BE2C (cell line): ENCODE results near the gene CNPY1.

Experiments used
- DNase-seq: peaks from one replicate; pipeline ENCODE4 v3.0.0-alpha.2; 2020
- H3K27me3 ChIP-seq: fragments of 250-450 bp; sonication (Bioruptor Pico); 2 replicates; pipeline ENCODE4 v1.5.1; 2020; ENCODE audit warnings: mild to moderate bottlenecking
- H3K36me3 ChIP-seq: fragments of 250-450 bp; sonication (Bioruptor Pico); 2 replicates; pipeline ENCODE4 v1.5.1; 2020; ENCODE audit warnings: mild to moderate bottlenecking
- H3K4me1 ChIP-seq: fragments of 250-450 bp; sonication (Bioruptor Pico); 2 replicates; pipeline ENCODE4 v1.5.1; 2020
- H3K4me3 ChIP-seq: 2 replicates; pipeline ENCODE4 v1.5.1; 2011; ENCODE audit warnings: low read depth, low read length
- H3K9me3 ChIP-seq: fragments of 250-450 bp; sonication (Bioruptor Pico); 2 replicates; pipeline ENCODE4 v1.5.1; 2020
- TF ChIP-seq, protein P1 (sequence below): IDR thresholded peaks from 2 replicates; pipeline ENCODE4 v1.5.1; 2012; ENCODE audit warnings: mild to moderate bottlenecking, low read depth, low read length

Gene CNPY1

GRCh38 chr7:155470686-155471638, 75.4 kb downstream of the CNPY1 start:
- no peaks in the 10 kb centered on the region for H3K36me3 ChIP-seq
- no peak overlapping the region for H3K4me3 ChIP-seq
- peaks cover 100% of the 10 kb centered on the region for H3K27me3 ChIP-seq
- no peak for DNase-seq
- H3K4me1 ChIP-seq, result no peaks in the 10 kb centered on the region
- no peaks in the 10 kb centered on the region for H3K9me3 ChIP-seq
- TF ChIP-seq, protein P1, sequence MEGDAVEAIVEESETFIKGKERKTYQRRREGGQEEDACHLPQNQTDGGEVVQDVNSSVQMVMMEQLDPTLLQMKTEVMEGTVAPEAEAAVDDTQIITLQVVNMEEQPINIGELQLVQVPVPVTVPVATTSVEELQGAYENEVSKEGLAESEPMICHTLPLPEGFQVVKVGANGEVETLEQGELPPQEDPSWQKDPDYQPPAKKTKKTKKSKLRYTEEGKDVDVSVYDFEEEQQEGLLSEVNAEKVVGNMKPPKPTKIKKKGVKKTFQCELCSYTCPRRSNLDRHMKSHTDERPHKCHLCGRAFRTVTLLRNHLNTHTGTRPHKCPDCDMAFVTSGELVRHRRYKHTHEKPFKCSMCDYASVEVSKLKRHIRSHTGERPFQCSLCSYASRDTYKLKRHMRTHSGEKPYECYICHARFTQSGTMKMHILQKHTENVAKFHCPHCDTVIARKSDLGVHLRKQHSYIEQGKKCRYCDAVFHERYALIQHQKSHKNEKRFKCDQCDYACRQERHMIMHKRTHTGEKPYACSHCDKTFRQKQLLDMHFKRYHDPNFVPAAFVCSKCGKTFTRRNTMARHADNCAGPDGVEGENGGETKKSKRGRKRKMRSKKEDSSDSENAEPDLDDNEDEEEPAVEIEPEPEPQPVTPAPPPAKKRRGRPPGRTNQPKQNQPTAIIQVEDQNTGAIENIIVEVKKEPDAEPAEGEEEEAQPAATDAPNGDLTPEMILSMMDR, result no peak

DNA sequence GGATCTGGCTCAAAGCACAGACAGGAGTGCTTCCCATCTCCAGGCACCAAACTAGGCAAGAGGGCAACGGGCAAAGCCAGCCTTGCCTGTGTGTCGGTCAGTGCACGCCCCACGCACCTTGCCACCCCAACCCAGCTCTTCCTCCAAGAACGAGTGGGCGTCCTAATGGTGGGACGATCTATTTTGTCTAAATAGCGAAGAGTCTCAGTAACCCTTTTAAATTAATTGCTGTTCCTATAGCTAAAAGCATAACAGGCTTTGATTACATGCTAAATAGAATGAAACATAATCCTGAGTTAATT, 76.2 kb downstream of the CNPY1 start:
- Histone ChIP-seq H3K27me3 (peaks cover 100% of the 10 kb centered on the region), H3K4me1 (no peaks in the 10 kb centered on the region), H3K4me3 (no peak overlapping the region), H3K9me3 (no peaks in the 10 kb centered on the region), H3K36me3 (no peaks in the 10 kb centered on the region)
- no peak for DNase-seq
- TF ChIP-seq, protein P1, result no peak

GRCh38 chr7:155469311-155470185, 76.8 kb downstream of the CNPY1 start:
- no peak overlapping the region for H3K4me3 ChIP-seq
- DNase-seq, result no peak
- H3K36me3 ChIP-seq, result no peaks in the 10 kb centered on the region
- no peaks in the 10 kb centered on the region for H3K9me3 ChIP-seq
- peaks cover 100% of the 10 kb centered on the region for H3K27me3 ChIP-seq
- TF ChIP-seq, protein P1, result no peak
- H3K4me1 ChIP-seq, result no peaks in the 10 kb centered on the region

DNA sequence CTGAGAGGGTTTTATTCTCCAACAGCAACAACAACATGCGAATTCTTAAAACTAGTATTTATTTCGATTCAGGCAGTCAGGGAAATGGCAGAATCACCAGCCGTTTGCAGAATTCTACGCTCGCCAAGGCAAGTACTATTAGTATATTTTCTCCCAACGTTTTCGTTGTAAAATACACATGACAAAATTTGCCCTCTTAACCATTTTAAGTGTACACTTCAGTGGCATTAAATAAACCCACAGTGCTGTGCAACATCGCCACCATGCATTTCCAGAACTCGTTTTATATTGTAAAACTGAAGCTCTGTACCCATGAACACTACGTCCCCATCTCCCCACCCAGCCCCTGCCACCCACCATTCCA, 77.6 kb downstream of the CNPY1 start:
- Histone ChIP-seq H3K9me3 (no peaks in the 10 kb centered on the region), H3K27me3 (peaks cover 100% of the 10 kb centered on the region), H3K4me1 (no peaks in the 10 kb centered on the region), H3K4me3 (no peak overlapping the region), H3K36me3 (no peaks in the 10 kb centered on the region)
- no peak for DNase-seq
- TF ChIP-seq, protein P1, result no peak

- H3K27me3 ChIP-seq, result peaks cover 100% of the 10 kb centered on the region
- no peaks in the 10 kb centered on the region for H3K9me3 ChIP-seq
- no peaks in the 10 kb centered on the region for H3K36me3 ChIP-seq
- TF ChIP-seq, protein P1, result no peak
- H3K4me1 ChIP-seq, result no peaks in the 10 kb centered on the region
- DNase-seq, result no peak
- no peak overlapping the region for H3K4me3 ChIP-seq
These were observed 78.2 kb downstream of the CNPY1 start for GRCh38 chr7:155467846-155468784.
